MM.1S (cell line): Measurements from ENCODE around the gene MAGI1.
A peak's percentile ranks its signal among the peaks of the same experiment; 100 is the strongest.

ENCODE experiments used
- DNase-seq: peaks from one replicate; pipeline ENCODE4 v3.0.0-alpha.2; 2015
- H2AFZ ChIP-seq: fragments of 300-600 bp; sonication (generic); 2 replicates; pipeline ENCODE4 v1.6.0; 2016; ENCODE audit warnings: antibody characterized with exemption, low read length
- H3F3A ChIP-seq: fragments of 300-600 bp; sonication (generic); 2 replicates; pipeline ENCODE4 v1.6.1; 2016; ENCODE audit warnings: mild to moderate bottlenecking, antibody characterized with exemption, low read length, moderate library complexity, mixed read lengths; ENCODE audit not compliant: insufficient read depth
- H3K27ac ChIP-seq: fragments of 300-600 bp; sonication (generic); 2 replicates; pipeline ENCODE4 v1.5.1; 2016; ENCODE audit warnings: mild to moderate bottlenecking, low read length
- H3K27me3 ChIP-seq: fragments of 300-600 bp; sonication (generic); replicated peaks from 2 replicates; pipeline ENCODE4 v1.6.0; 2016; ENCODE audit warnings: low read length; ENCODE audit not compliant: insufficient read depth
- H3K36me3 ChIP-seq: fragments of 300-600 bp; sonication (generic); replicated peaks from 2 replicates; pipeline ENCODE4 v1.6.1; 2016; ENCODE audit warnings: mild to moderate bottlenecking, low read length, mixed read lengths; ENCODE audit not compliant: insufficient read depth
- H3K4me1 ChIP-seq: fragments of 300-600 bp; sonication (generic); 2 replicates; pipeline ENCODE4 v1.6.1; 2016; ENCODE audit warnings: low read length, mixed read lengths
- H3K4me2 ChIP-seq: fragments of 300-600 bp; sonication (generic); 2 replicates; pipeline ENCODE4 v1.6.0; 2016; ENCODE audit warnings: low read depth, low read length
- H3K4me3 ChIP-seq: fragments of 300-600 bp; sonication (generic); 2 replicates; pipeline ENCODE4 v1.5.1; 2016; ENCODE audit warnings: low read length, mixed read lengths
- H3K79me2 ChIP-seq: fragments of 300-600 bp; sonication (generic); 2 replicates; pipeline ENCODE4 v1.6.1; 2016; ENCODE audit warnings: mixed run types, low read length, mixed read lengths
- H3K9ac ChIP-seq: fragments of 300-600 bp; sonication (generic); 2 replicates; pipeline ENCODE4 v1.6.1; 2016; ENCODE audit warnings: low read length, mixed read lengths
- H3K9me2 ChIP-seq: fragments of 300-600 bp; sonication (generic); replicated peaks from 2 replicates; pipeline ENCODE4 v1.6.1; 2016; ENCODE audit warnings: mild to moderate bottlenecking, low read length, mixed read lengths; ENCODE audit not compliant: insufficient read depth
- H3K9me3 ChIP-seq: fragments of 300-600 bp; sonication (generic); replicated peaks from 2 replicates; pipeline ENCODE4 v1.6.1; 2016; ENCODE audit warnings: mild to moderate bottlenecking, low read length, mixed read lengths; ENCODE audit not compliant: insufficient read depth
- H4K20me1 ChIP-seq: fragments of 300-600 bp; sonication (generic); 2 replicates; pipeline ENCODE4 v1.6.1; 2016; ENCODE audit warnings: mild to moderate bottlenecking, low read length, moderate library complexity, mixed read lengths; ENCODE audit not compliant: insufficient read depth
- CTCF ChIP-seq: fragments of 300-600 bp; sonication (generic); IDR thresholded peaks from 2 replicates; pipeline ENCODE4 v1.5.1; 2016; ENCODE audit warnings: antibody characterized with exemption, low read length, mixed read lengths
- EZH2 ChIP-seq: fragments of 300-600 bp; sonication (generic); optimal IDR thresholded peaks from 2 replicates; pipeline ENCODE3; 2017; ENCODE audit warnings: low read depth, mild to moderate bottlenecking, antibody characterized with exemption, low read length, mixed read lengths
- EZH2phosphoT487 ChIP-seq: fragments of 300-600 bp; sonication (generic); IDR thresholded peaks from 2 replicates; pipeline ENCODE4 v1.6.1; 2018; ENCODE audit warnings: antibody characterized with exemption, low read length

Gene MAGI1

GRCh38 chr3:66037986-66038369, 740 bp downstream of the MAGI1 start:
- Histone ChIP-seq H2AFZ (peak overlapping the region; percentile 98), H3K4me1 (no peaks in the 10 kb centered on the region), H4K20me1 (no peaks in the 10 kb centered on the region), H3K36me3 (no peaks in the 10 kb centered on the region), H3K9me3 (no peaks in the 10 kb centered on the region), H3K4me2 (peak overlapping the region; percentile 95), H3K9me2 (no peaks in the 10 kb centered on the region), H3K27me3 (no peaks in the 10 kb centered on the region), H3K27ac (peak overlapping the region; percentile 86), H3K9ac (peak overlapping the region; percentile 84), H3F3A (peaks cover 4% of the 10 kb centered on the region), H3K79me2 (peaks cover 14% of the 10 kb centered on the region), H3K4me3 (peak overlapping the region; percentile 97)
- TF ChIP-seq EZH2phosphoT487 (no peak), CTCF (no peak), EZH2 (no peak)
- peak; percentile 30 for DNase-seq

GRCh38 chr3:66037330-66037985, 1.3 kb downstream of the MAGI1 start:
- TF ChIP-seq EZH2phosphoT487 (no peak), CTCF (peak; percentile 38), EZH2 (no peak)
- H3K9me2 ChIP-seq, result no peaks in the 10 kb centered on the region
- H3K4me1 ChIP-seq, result no peaks in the 10 kb centered on the region
- peaks cover 4% of the 10 kb centered on the region for H3F3A ChIP-seq
- peak; percentile 60 for DNase-seq
- no peaks in the 10 kb centered on the region for H3K27me3 ChIP-seq
- H3K36me3 ChIP-seq, result no peaks in the 10 kb centered on the region
- H2AFZ ChIP-seq, result peak overlapping the region; percentile 98
- H3K79me2 ChIP-seq, result peaks cover 14% of the 10 kb centered on the region
- H3K9ac ChIP-seq, result peak overlapping the region; percentile 84
- H3K4me2 ChIP-seq, result peak overlapping the region; percentile 95
- no peaks in the 10 kb centered on the region for H4K20me1 ChIP-seq
- H3K4me3 ChIP-seq, result peak overlapping the region; percentile 97
- H3K9me3 ChIP-seq, result no peaks in the 10 kb centered on the region
- peak overlapping the region; percentile 86; the same call in 1 of the 2 replicates for H3K27ac ChIP-seq

- Histone ChIP-seq H4K20me1 (no peaks in the 10 kb centered on the region), H3K27me3 (no peaks in the 10 kb centered on the region), H2AFZ (0 out of 2 replicates have a peak overlapping the region, but pooled peaks have one; percentile 98), H3K36me3 (no peaks in the 10 kb centered on the region), H3K4me3 (peak overlapping the region; percentile 97), H3K4me2 (peak overlapping the region; percentile 95), H3F3A (peaks cover 4% of the 10 kb centered on the region), H3K9me2 (no peaks in the 10 kb centered on the region), H3K4me1 (no peaks in the 10 kb centered on the region), H3K9me3 (no peaks in the 10 kb centered on the region), H3K79me2 (peaks cover 14% of the 10 kb centered on the region), H3K27ac (no peak overlapping the region), H3K9ac (no peak overlapping the region; the same call in 1 of the 2 replicates)
- no peak for DNase-seq
- TF ChIP-seq EZH2 (no peak), CTCF (no peak), EZH2phosphoT487 (no peak)
Observed at GRCh38 chr3:66036586-66037148, 2.1 kb downstream of the MAGI1 start.
